Peyer's patch (tissue), 4 donors: Measurements from ENCODE around the gene HSBP1L1. TPM values are rescaled to one million over a fixed set of nuclear protein-coding genes. Genes with fewer than 3 reads are reported as not detected.

ENCODE experiments used
- DNase-seq, 3 donors: peaks; one replicate each; pipeline ENCODE4 v3.0.0-alpha.2; 2017 to 2019
- H3K27ac ChIP-seq, 4 donors: fragments of 200-600 bp; sonication (generic); one replicate each; pipeline ENCODE4 v1.5.1; 2016 to 2019
- H3K27me3 ChIP-seq, 2 donors: fragments of 200-600 bp; sonication (generic); one replicate each; pipeline ENCODE4 v1.5.1; 2019
- H3K36me3 ChIP-seq, 3 donors: fragments of 200-600 bp; sonication (generic); one replicate each; pipeline ENCODE4 v1.5.1; 2016 to 2019
- H3K4me1 ChIP-seq, 4 donors: fragments of 200-600 bp; sonication (generic); one replicate each; pipeline ENCODE4 v1.5.1; 2016 to 2019
- H3K4me3 ChIP-seq, 4 donors: fragments of 200-600 bp; sonication (generic); 1 replicate in 3 of 4; 2 replicates in 1 of 4; pipeline ENCODE4 v1.5.1; 2016 to 2019; ENCODE audit warnings: mild to moderate bottlenecking in 1 of 4
- H3K9me3 ChIP-seq, 4 donors: fragments of 200-600 bp; sonication (generic); one replicate each; pipeline ENCODE4 v1.5.1; 2016 to 2019; ENCODE audit warnings: mild to moderate bottlenecking in 1 of 4
- POLR2A ChIP-seq, 2 donors: fragments of 450-650 bp; IDR thresholded peaks; one replicate each; pipeline ENCODE4 v1.5.1; 2017; ENCODE audit warnings: antibody characterized with exemption in 2 of 2, mild to moderate bottlenecking in 2 of 2, moderate library complexity in 2 of 2
- total RNA-seq, 4 donors: library from RNA; depleted of rRNA; stranded (reverse); fragments of >200 nt; gene quantifications; one replicate each; pipeline ENCODE4 v1.1.0, GENCODE V29; 2016
- TF ChIP-seq, protein P1 (sequence below), 6 experiments: fragments of 450-650 bp in 4 of 6; fragments of 200-600 bp in 2 of 6; sonication (generic) in 1 of 6; IDR thresholded peaks; one replicate each; pipeline ENCODE4 v1.5.1; 2017 to 2019; ENCODE audit warnings: antibody characterized with exemption in 6 of 6, mild to moderate bottlenecking in 3 of 6, moderate library complexity in 1 of 6

HSBP1L1 gene
- total RNA-seq, 4 donors from 2014 or later, result 14.9 to 64.9 (median 47.8) TPM

DNA sequence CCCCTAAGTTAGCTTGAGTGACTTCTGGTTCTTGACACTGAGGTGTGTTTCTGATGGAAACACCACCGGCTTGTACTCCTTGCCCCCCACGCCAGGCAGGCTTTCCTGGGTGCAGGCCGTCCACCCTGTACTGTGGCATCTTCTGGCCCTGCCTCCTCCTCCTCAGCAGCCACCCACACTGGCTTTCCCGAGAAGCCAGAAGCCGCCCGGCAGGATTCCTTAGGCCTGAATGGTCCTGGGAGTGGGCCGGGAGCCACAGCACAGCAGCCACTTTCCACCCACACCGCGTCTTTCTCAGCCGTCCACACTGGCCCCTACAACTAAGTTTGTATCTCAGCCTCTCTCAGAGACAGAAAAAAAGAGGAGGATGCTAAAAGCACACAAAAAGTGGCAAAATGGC lies 2.1 kb upstream of the HSBP1L1 start:
- TF ChIP-seq, protein P1, sequence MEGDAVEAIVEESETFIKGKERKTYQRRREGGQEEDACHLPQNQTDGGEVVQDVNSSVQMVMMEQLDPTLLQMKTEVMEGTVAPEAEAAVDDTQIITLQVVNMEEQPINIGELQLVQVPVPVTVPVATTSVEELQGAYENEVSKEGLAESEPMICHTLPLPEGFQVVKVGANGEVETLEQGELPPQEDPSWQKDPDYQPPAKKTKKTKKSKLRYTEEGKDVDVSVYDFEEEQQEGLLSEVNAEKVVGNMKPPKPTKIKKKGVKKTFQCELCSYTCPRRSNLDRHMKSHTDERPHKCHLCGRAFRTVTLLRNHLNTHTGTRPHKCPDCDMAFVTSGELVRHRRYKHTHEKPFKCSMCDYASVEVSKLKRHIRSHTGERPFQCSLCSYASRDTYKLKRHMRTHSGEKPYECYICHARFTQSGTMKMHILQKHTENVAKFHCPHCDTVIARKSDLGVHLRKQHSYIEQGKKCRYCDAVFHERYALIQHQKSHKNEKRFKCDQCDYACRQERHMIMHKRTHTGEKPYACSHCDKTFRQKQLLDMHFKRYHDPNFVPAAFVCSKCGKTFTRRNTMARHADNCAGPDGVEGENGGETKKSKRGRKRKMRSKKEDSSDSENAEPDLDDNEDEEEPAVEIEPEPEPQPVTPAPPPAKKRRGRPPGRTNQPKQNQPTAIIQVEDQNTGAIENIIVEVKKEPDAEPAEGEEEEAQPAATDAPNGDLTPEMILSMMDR (IDR thresholded peaks at IDR 0.05), result no peak
- TF ChIP-seq POLR2A (IDR thresholded peaks at IDR 0.05), result no peak
- Histone ChIP-seq H3K4me1 (peaks cover 0 to 44% (median 12%) of the 10 kb centered on the region in 4 donors), H3K27ac (no peak overlapping the region), H3K27me3 (no peaks in the 10 kb centered on the region), H3K36me3 (peaks cover 0 to 3% (median 0%) of the 10 kb centered on the region in 3 donors), H3K4me3 (no peak overlapping the region), H3K9me3 (no peaks in the 10 kb centered on the region)
- DNase-seq, result peak in 1 of 3 donors; percentile 36

DNA sequence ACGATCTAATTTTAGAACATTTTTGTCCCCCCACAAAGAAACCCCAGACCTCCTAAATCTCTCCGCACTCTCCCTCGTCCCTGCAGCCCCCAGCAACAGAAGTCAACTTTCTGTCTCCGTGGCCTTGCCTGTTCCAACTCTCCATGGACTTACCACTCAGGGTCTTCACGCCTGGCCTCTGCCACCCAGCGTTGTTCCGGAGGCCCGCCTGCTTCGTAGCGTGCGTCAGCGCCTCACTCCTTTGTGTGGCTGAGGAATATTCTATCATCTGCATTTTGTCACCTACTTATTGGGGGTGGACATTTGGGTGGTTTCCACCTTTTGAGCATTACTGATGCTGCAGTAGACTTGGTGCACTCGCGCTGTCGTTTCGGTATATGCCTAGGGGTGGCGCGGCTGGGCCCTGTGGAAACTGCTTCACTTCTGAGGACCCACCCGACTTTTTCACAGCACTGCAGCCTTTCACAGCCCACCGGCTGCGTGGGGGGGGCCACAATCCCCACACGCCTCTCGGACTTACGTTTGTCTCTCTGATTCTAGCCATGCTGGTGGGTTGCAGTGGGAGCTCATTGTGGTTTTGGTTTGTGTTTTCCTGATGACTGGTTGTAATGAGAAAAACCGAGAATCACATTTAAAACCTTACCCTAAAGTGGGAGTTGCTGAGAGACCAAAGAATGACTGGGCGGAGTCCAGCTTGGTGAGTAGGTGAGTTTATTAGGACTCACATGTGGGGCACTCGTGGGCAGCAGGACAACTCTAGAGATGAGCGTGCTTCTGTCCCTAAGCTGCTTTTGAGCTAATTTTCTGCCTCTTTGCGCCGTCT lies 1.4 kb upstream of the HSBP1L1 start:
- peak in 2 of 3 donors; percentile 68 to 73 for DNase-seq
- Histone ChIP-seq H3K4me1 (peaks cover 0 to 44% (median 12%) of the 10 kb centered on the region in 4 donors), H3K27ac (no peak overlapping the region), H3K27me3 (no peaks in the 10 kb centered on the region), H3K9me3 (no peaks in the 10 kb centered on the region), H3K36me3 (peaks cover 0 to 11% (median 0%) of the 10 kb centered on the region in 3 donors), H3K4me3 (peak overlapping the region in 1 of 4 donors; percentile 10)
- TF ChIP-seq, protein P1 (IDR thresholded peaks at IDR 0.05), result peak in 1 of 6 experiments; percentile 24
- no peak for TF ChIP-seq POLR2A (IDR thresholded peaks at IDR 0.05)

DNA sequence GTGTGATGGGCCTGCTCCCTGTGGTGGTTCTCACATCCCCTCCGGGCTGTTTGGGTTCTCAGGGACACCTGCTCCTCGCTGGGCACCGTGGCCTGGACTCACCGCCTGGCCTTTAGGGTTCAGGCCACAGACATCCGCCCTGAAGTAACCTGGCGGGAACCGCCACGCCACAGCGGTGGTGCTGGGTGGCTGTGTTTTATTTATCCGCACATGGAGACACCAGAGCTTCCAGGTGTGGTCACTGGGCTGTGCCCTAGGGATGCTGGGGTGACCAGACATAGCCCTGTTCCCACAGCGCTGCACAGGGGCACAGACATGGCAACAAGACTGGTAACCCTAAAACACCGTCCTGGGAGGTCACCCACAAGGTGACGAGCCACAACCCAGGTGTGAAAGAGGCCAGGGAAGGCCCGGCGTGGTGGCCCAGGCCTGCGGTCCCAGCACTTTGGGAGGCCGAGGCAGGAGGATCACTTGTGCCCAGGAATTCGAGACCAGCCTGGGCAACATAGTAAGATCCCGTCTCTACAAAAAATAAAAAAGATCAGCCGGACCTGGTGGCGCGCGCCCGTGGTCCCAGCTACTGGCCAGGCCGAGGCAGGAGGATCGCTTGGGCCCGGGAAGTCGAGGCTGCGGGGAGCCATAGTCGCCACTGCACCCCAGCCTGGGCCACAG lies 649 bp upstream of the HSBP1L1 start:
- peak overlapping the region; percentile 66 to 93 (median 83) for H3K27ac ChIP-seq
- peaks cover 0 to 18% (median 0%) of the 10 kb centered on the region in 3 donors for H3K36me3 ChIP-seq
- peak overlapping the region; percentile 54 to 88 (median 72) for H3K4me3 ChIP-seq
- no peaks in the 10 kb centered on the region for H3K9me3 ChIP-seq
- no peaks in the 10 kb centered on the region for H3K27me3 ChIP-seq
- no peak for TF ChIP-seq POLR2A (IDR thresholded peaks at IDR 0.05)
- TF ChIP-seq, protein P1 (IDR thresholded peaks at IDR 0.05), result no peak
- DNase-seq, result peak in 1 of 3 donors; percentile 47
- H3K4me1 ChIP-seq, result peaks cover 0 to 44% (median 12%) of the 10 kb centered on the region in 4 donors

DNA sequence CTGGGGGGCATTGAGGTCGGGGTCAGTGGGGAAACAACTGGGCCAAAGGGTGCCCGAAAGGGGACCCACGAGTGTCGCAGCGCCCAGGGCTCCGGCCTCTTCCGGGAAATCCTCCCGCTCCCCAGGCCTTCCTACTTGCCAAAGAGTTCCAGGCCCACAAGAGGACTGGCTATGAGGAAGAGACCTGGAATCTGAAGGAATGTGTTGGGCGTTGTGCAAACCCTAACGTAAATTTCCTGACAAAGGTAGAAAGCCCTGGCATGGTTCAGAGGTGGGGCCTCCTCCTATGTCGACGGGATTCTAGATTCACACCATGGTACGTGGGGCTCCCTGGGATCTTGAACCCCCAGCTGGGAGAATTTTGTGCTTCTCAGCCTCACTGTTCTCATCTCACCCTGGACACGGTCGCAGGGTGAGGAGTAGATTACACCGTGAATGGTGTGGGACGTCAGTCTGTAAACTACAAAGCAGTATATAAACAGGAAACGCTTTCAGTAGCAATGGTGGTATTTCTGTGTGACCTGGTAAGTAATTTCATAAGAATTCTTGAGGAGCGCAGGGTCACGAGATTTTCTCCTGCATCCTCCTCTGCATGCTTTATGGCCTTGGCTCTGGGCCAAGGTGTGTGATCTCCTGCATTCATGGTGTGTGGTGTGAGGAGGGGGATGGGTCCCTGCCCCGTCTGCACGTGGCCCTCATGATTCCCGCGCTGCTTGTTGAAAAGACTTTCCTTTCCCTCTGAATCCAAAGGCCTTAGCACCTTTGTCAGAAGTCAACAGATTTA lies 868 bp downstream of the HSBP1L1 start:
- H3K9me3 ChIP-seq, result no peaks in the 10 kb centered on the region
- H3K4me3 ChIP-seq, result peak overlapping the region; percentile 54 to 88 (median 72)

More for the DNA sequence above, 868 bp downstream of the HSBP1L1 start:
- no peaks in the 10 kb centered on the region for H3K27me3 ChIP-seq
- peaks cover 0 to 29% (median 0%) of the 10 kb centered on the region in 3 donors for H3K36me3 ChIP-seq
- peaks cover 0 to 39% (median 12%) of the 10 kb centered on the region in 4 donors for H3K4me1 ChIP-seq
- TF ChIP-seq, protein P1 (IDR thresholded peaks at IDR 0.05), result no peak
- peak in 1 of 2 donors; percentile 3 for TF ChIP-seq POLR2A (IDR thresholded peaks at IDR 0.05)
- peak in 2 of 3 donors; percentile 78 for DNase-seq
- H3K27ac ChIP-seq, result peak overlapping the region; percentile 66 to 93 (median 83)
